Putamen (tissue), 1 donor: ENCODE results near the gene TIPRL.
"Not testable (repeated sequence)": the region's sequence is repeated elsewhere in the genome, so short reads cannot be mapped to it uniquely, and the experiment has no call there.

Experiments used
- DNase-seq: peaks from one replicate; pipeline ENCODE4 v3.0.0-alpha.2; 2016; ENCODE audit warnings: low spot score

Gene TIPRL

GRCh38 chr1:168178638-168179437 is at the start of gene TIPRL:
TSS of gene TIPRL (plus strand) at chr1:168178962. CDS start at chr1:168179078, 116 bp downstream.
- peak; percentile 95 for DNase-seq

- DNase-seq = no peak
These were observed 48.8 kb upstream of the TIPRL start for GRCh38 chr1:168129933-168130332.

- no peak for DNase-seq
These were observed 44.6 kb upstream of the TIPRL start for GRCh38 chr1:168134132-168134531.

GRCh38 chr1:168134642-168135041 is 44.1 kb upstream of the TIPRL start:
- no peak for DNase-seq

GRCh38 chr1:168135116-168135920 is 43.4 kb upstream of the TIPRL start:
- DNase-seq = no peak

GRCh38 chr1:168135921-168136708 is 42.6 kb upstream of the TIPRL start:
- no peak for DNase-seq

GRCh38 chr1:168136709-168137514 is 41.9 kb upstream of the TIPRL start, which contains the start of gene GPR161:
TSS of gene GPR161 (minus strand) at chr1:168136930. CDS start at chr1:168104850, 32,080 bp downstream.
- DNase-seq = no peak

GRCh38 chr1:168137515-168137821 is 41.3 kb upstream of the TIPRL start:
- DNase-seq = no peak

GRCh38 chr1:168138134-168138533 is 40.6 kb upstream of the TIPRL start:
- no peak for DNase-seq

GRCh38 chr1:168139070-168139469 is 39.7 kb upstream of the TIPRL start:
- DNase-seq = no peak

- no peak for DNase-seq
These were observed 36.8 kb upstream of the TIPRL start for GRCh38 chr1:168141871-168142385.

- peak; percentile 49 for DNase-seq
These were observed 33.3 kb upstream of the TIPRL start for GRCh38 chr1:168145184-168146159.

GRCh38 chr1:168146160-168146539 is 32.6 kb upstream of the TIPRL start:
- no peak for DNase-seq

- DNase-seq = no peak
These were observed 32.1 kb upstream of the TIPRL start for GRCh38 chr1:168146626-168147025.

GRCh38 chr1:168148916-168149315 is 29.8 kb upstream of the TIPRL start:
- DNase-seq = no peak

GRCh38 chr1:168150283-168150682 is 28.5 kb upstream of the TIPRL start:
- no peak for DNase-seq

GRCh38 chr1:168151935-168152334 is 26.8 kb upstream of the TIPRL start:
- no peak for DNase-seq

GRCh38 chr1:168154707-168155106 is 24.1 kb upstream of the TIPRL start:
- DNase-seq = not testable (repeated sequence)

GRCh38 chr1:168155910-168156309 is 22.9 kb upstream of the TIPRL start:
- no peak for DNase-seq

GRCh38 chr1:168157638-168158037 is 21.1 kb upstream of the TIPRL start:
- no peak for DNase-seq
